H9 (cell line): ENCODE results near the gene RBM42. TPM values are rescaled to one million over a fixed set of nuclear protein-coding genes. Genes with fewer than 3 reads are reported as not detected.

Experiments used
- DNase-seq: peaks from one replicate; pipeline ENCODE4 v3.0.0-alpha.2; 2017
- H2AFZ ChIP-seq: one replicate; pipeline ENCODE4 v1.6.1; 2013; ENCODE audit warnings: mild to moderate bottlenecking, low read length, control low read depth, moderate library complexity
- H2AK5ac ChIP-seq: 2 replicates; pipeline ENCODE4 v1.6.1; 2013; ENCODE audit warnings: low read length, control low read depth, mixed read lengths; ENCODE audit not compliant: insufficient read length
- H2BK120ac ChIP-seq: one replicate; pipeline ENCODE4 v1.6.1; 2013; ENCODE audit warnings: low read depth, mild to moderate bottlenecking, low read length, control low read depth, inconsistent platforms; ENCODE audit not compliant: poor library complexity, severe bottlenecking
- H2BK12ac ChIP-seq: 2 replicates; pipeline ENCODE4 v1.6.1; 2013; ENCODE audit warnings: low read length, control low read depth, mixed read lengths, low read depth; ENCODE audit not compliant: insufficient read length
- H2BK15ac ChIP-seq: 2 replicates; pipeline ENCODE4 v1.6.1; 2013; ENCODE audit warnings: low read depth, low read length, control low read depth
- H2BK20ac ChIP-seq: one replicate; pipeline ENCODE4 v1.6.1; 2013; ENCODE audit warnings: low read depth, mild to moderate bottlenecking, low read length, control low read depth, inconsistent platforms; ENCODE audit not compliant: poor library complexity, severe bottlenecking
- H2BK5ac ChIP-seq: 2 replicates; pipeline ENCODE4 v1.6.1; 2013; ENCODE audit warnings: low read length, control low read depth, mixed read lengths; ENCODE audit not compliant: insufficient read length
- H3K14ac ChIP-seq: 2 replicates; pipeline ENCODE4 v1.6.1; 2013; ENCODE audit warnings: low read length, control low read depth; ENCODE audit not compliant: insufficient read depth
- H3K18ac ChIP-seq: 2 replicates; pipeline ENCODE4 v1.6.1; 2013; ENCODE audit warnings: low read depth, mild to moderate bottlenecking, mixed read lengths, low read length, control low read depth; ENCODE audit not compliant: insufficient read length
- H3K23ac ChIP-seq: 2 replicates; pipeline ENCODE4 v1.6.1; 2013; ENCODE audit warnings: low read length, control low read depth, mixed read lengths, low read depth; ENCODE audit not compliant: insufficient read length
- H3K23me2 ChIP-seq: 2 replicates; pipeline ENCODE4 v1.6.1; 2013; ENCODE audit warnings: low read depth, mild to moderate bottlenecking, mixed read lengths, low read length, control low read depth; ENCODE audit not compliant: insufficient read length, poor library complexity, severe bottlenecking
- H3K27ac ChIP-seq: 2 replicates; pipeline ENCODE4 v1.5.1; 2013; ENCODE audit warnings: low read length, control low read depth, mixed read lengths, low read depth; ENCODE audit not compliant: insufficient read length
- H3K27me3 ChIP-seq: 2 replicates; pipeline ENCODE4 v1.6.1; 2013; ENCODE audit warnings: low read length, control low read depth, inconsistent platforms; ENCODE audit not compliant: insufficient read depth
- H3K4ac ChIP-seq: 2 replicates; pipeline ENCODE4 v1.6.1; 2013; ENCODE audit warnings: low read depth, mild to moderate bottlenecking, control low read depth, inconsistent platforms, low read length, moderate library complexity
- H3K4me1 ChIP-seq: 2 replicates; pipeline ENCODE4 v1.6.1; 2013; ENCODE audit warnings: low read length, control low read depth, inconsistent platforms; ENCODE audit not compliant: insufficient read depth
- H3K4me2 ChIP-seq: 2 replicates; pipeline ENCODE4 v1.6.1; 2013; ENCODE audit warnings: low read length, control low read depth, mixed read lengths; ENCODE audit not compliant: insufficient read length, insufficient read depth
- H3K56ac ChIP-seq: 2 replicates; pipeline ENCODE4 v1.6.1; 2013; ENCODE audit warnings: low read depth, mild to moderate bottlenecking, mixed read lengths, low read length, control low read depth; ENCODE audit not compliant: insufficient read length
- H3K79me1 ChIP-seq: 2 replicates; pipeline ENCODE4 v1.6.1; 2013; ENCODE audit warnings: low read depth, mild to moderate bottlenecking, moderate library complexity, low read length, control low read depth, inconsistent platforms; ENCODE audit not compliant: insufficient read depth, poor library complexity, severe bottlenecking
- H3K79me2 ChIP-seq: 2 replicates; pipeline ENCODE4 v1.6.1; 2013; ENCODE audit warnings: low read length, control low read depth, inconsistent platforms; ENCODE audit not compliant: insufficient read depth
- H3K9ac ChIP-seq: 2 replicates; pipeline ENCODE4 v1.6.1; 2013; ENCODE audit warnings: low read length, control low read depth, mixed read lengths; ENCODE audit not compliant: insufficient read length; ENCODE audit errors: extremely low read depth
- H3K9me3 ChIP-seq: one replicate; pipeline ENCODE4 v1.6.1; 2013; ENCODE audit warnings: low read depth, low read length, inconsistent platforms; ENCODE audit not compliant: control insufficient read depth
- H3T11ph ChIP-seq: one replicate; pipeline ENCODE4 v1.6.1; 2013; ENCODE audit warnings: mild to moderate bottlenecking, low read length, control low read depth, inconsistent platforms
- H4K20me1 ChIP-seq: one replicate; pipeline ENCODE4 v1.6.1; 2013; ENCODE audit not compliant: control insufficient read depth, insufficient read length, insufficient read depth
- H4K5ac ChIP-seq: 2 replicates; pipeline ENCODE4 v1.6.1; 2013; ENCODE audit warnings: low read depth, mild to moderate bottlenecking, mixed read lengths, low read length, control low read depth; ENCODE audit not compliant: insufficient read length
- H4K8ac ChIP-seq: replicated peaks from 2 replicates; pipeline ENCODE4 v1.6.1; 2013; ENCODE audit warnings: low read length, control low read depth, mixed read lengths, low read depth; ENCODE audit not compliant: insufficient read length
- H4K91ac ChIP-seq: 2 replicates; pipeline ENCODE4 v1.6.1; 2013; ENCODE audit warnings: low read depth, mild to moderate bottlenecking, moderate library complexity, mixed read lengths, low read length, control low read depth; ENCODE audit not compliant: insufficient read length
- H3K27ac Mint-ChIP-seq, 3 experiments: 2 replicates in 2 of 3; 3 replicates in 1 of 3; pipeline ENCODE4 v1.8.0; 2020 to 2021; ENCODE audit warnings: mixed read lengths in 3 of 3, mild to moderate bottlenecking in 1 of 3, moderate library complexity in 1 of 3
- H3K27me3 Mint-ChIP-seq: 2 replicates; pipeline ENCODE4 v1.8.0; 2021; ENCODE audit warnings: low read depth, mild to moderate bottlenecking, moderate library complexity, mixed read lengths
- H3K36me3 Mint-ChIP-seq, 3 experiments: 2 replicates in 2 of 3; 3 replicates in 1 of 3; pipeline ENCODE4 v1.8.0; 2020 to 2021; ENCODE audit warnings: low read depth in 3 of 3, mixed read lengths in 3 of 3; ENCODE audit not compliant: insufficient read depth in 1 of 3
- H3K4me1 Mint-ChIP-seq, 2 experiments: 2 replicates each; pipeline ENCODE4 v1.8.0; 2020; ENCODE audit warnings: mixed read lengths in 2 of 2
- H3K4me3 Mint-ChIP-seq, 2 experiments: 2 replicates in 1 of 2; 3 replicates in 1 of 2; pipeline ENCODE4 v1.8.0; 2020 to 2021; ENCODE audit warnings: mild to moderate bottlenecking in 2 of 2, mixed read lengths in 2 of 2, moderate library complexity in 1 of 2
- H3K9me3 Mint-ChIP-seq, 2 experiments: 2 replicates in 1 of 2; 3 replicates in 1 of 2; pipeline ENCODE4 v1.8.0; 2020; ENCODE audit warnings: mild to moderate bottlenecking in 2 of 2, mixed read lengths in 2 of 2, moderate library complexity in 1 of 2
- WGBS: extraction: QIAGEN DNeasy Blood & Tissue Kit; methylation state at CpG from one replicate; pipeline ENCODE4 v1.1.7; 2013; ENCODE audit warnings: missing lambda C conversion rate, low lambda C conversion rate, mixed read lengths; ENCODE audit not compliant: insufficient read length; ENCODE audit errors: extremely low coverage; 5-methylcytosine and 5-hydroxymethylcytosine counted together
- total RNA-seq: library from RNA; stranded (reverse); gene quantifications from 2 replicates; pipeline ENCODE4 v1.2.1, GENCODE V29; 2021
- TF ChIP-seq, protein P1 (sequence below): fragments of 200-600 bp; sonication (generic); conservative IDR thresholded peaks from 3 replicates; pipeline ENCODE4 v1.8.0; 2021; ENCODE audit warnings: antibody characterized with exemption, mild to moderate bottlenecking

The RBM42 gene
- total RNA-seq, 1 experiment from 2014 or later, result 83.3 TPM

DNA sequence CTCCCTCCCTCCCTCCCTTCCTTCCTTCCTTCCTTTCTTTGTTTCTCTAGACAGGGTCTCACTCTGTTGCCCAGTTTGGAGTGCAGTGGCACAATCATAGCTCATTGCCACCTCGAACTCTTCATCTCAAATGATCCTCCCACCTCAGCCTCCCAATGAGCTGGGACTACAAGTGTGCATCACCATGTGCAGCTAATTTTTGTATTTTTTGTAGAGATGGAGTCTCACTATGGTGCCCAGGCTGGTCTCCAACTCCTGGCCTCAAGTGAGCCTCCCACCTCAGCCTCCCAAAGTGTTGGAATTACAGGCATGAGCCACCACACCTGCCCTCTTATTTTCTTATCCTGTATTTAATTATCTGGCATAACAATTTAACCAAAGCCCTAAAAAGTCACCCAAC is 41.9 kb downstream of the RBM42 start:
- no peak for DNase-seq
- peaks cover 4 to 6% of the 10 kb centered on the region in 2 experiments; a peak in 3 of 4 replicates for H3K4me1 Mint-ChIP-seq
- H2AFZ ChIP-seq, result no peak overlapping the region
- whole genome bisulfite sequencing, result no CpG with 5 or more reads among the region's 1 CpG
- TF ChIP-seq, protein P1, sequence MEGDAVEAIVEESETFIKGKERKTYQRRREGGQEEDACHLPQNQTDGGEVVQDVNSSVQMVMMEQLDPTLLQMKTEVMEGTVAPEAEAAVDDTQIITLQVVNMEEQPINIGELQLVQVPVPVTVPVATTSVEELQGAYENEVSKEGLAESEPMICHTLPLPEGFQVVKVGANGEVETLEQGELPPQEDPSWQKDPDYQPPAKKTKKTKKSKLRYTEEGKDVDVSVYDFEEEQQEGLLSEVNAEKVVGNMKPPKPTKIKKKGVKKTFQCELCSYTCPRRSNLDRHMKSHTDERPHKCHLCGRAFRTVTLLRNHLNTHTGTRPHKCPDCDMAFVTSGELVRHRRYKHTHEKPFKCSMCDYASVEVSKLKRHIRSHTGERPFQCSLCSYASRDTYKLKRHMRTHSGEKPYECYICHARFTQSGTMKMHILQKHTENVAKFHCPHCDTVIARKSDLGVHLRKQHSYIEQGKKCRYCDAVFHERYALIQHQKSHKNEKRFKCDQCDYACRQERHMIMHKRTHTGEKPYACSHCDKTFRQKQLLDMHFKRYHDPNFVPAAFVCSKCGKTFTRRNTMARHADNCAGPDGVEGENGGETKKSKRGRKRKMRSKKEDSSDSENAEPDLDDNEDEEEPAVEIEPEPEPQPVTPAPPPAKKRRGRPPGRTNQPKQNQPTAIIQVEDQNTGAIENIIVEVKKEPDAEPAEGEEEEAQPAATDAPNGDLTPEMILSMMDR, result no peak
- H3K23ac ChIP-seq, result no peak overlapping the region
- H2BK12ac ChIP-seq, result no peak overlapping the region
- no peaks in the 10 kb centered on the region for H3K27me3 ChIP-seq
- no peak overlapping the region for H3K4ac ChIP-seq
- H4K8ac ChIP-seq, result no peak overlapping the region
- no peaks in the 10 kb centered on the region for H4K20me1 ChIP-seq
- H3K36me3 Mint-ChIP-seq, result no peaks in the 10 kb centered on the region; a peak in 1 of 7 replicates
- no peaks in the 10 kb centered on the region for H3K9me3 Mint-ChIP-seq
- H3K79me1 ChIP-seq, result no peaks in the 10 kb centered on the region
- no peaks in the 10 kb centered on the region for H3K4me1 ChIP-seq
- peaks cover 8% of the 10 kb centered on the region for H3K23me2 ChIP-seq
- H3K9ac ChIP-seq, result no peak overlapping the region
- no peak overlapping the region for H3K27ac ChIP-seq
- H4K91ac ChIP-seq, result no peak overlapping the region
- H3T11ph ChIP-seq, result no peak overlapping the region
- H2BK15ac ChIP-seq, result no peak overlapping the region
- no peak overlapping the region for H3K56ac ChIP-seq
- no peak overlapping the region for H2AK5ac ChIP-seq
- H3K4me3 Mint-ChIP-seq, result no peak overlapping the region
- H3K9me3 ChIP-seq, result no peaks in the 10 kb centered on the region
- no peak overlapping the region for H2BK5ac ChIP-seq
- no peak overlapping the region for H3K14ac ChIP-seq
- no peak overlapping the region for H2BK120ac ChIP-seq
- H2BK20ac ChIP-seq, result no peak overlapping the region
- H3K18ac ChIP-seq, result no peak overlapping the region
- H3K27ac Mint-ChIP-seq, result no peak overlapping the region; a peak in 1 of 7 replicates
- H3K4me2 ChIP-seq, result no peak overlapping the region
- no peak overlapping the region for H4K5ac ChIP-seq
- H3K27me3 Mint-ChIP-seq, result peaks cover 26% of the 10 kb centered on the region
- no peaks in the 10 kb centered on the region for H3K79me2 ChIP-seq
